WTC11 (cell line): ENCODE measurements around the gene GALNT17.

Experiments
- CTCF ChIP-seq: fragments of 200-600 bp; IDR thresholded peaks from 2 replicates; pipeline ENCODE4 v1.8.0; 2022; ENCODE audit warnings: antibody characterized with exemption
- ETV6 ChIP-seq: sonication (generic); formaldehyde crosslinking; IDR thresholded peaks from 2 replicates; pipeline ENCODE4 v1.8.1; 2022; ENCODE audit warnings: mild to moderate bottlenecking, missing genetic modification reagents
- FOXJ3 ChIP-seq: sonication (generic); formaldehyde crosslinking; IDR thresholded peaks from 2 replicates; pipeline ENCODE4 v1.9.0; 2021; ENCODE audit warnings: missing genetic modification reagents, mild to moderate bottlenecking, borderline replicate concordance
- JUN ChIP-seq: sonication (generic); formaldehyde crosslinking; IDR thresholded peaks from 2 replicates; pipeline ENCODE4 v1.8.0; 2023; ENCODE audit warnings: mild to moderate bottlenecking, missing genetic modification reagents
- ZNF263 ChIP-seq: sonication (generic); formaldehyde crosslinking; IDR thresholded peaks from 2 replicates; pipeline ENCODE4 v1.8.1; 2022; ENCODE audit warnings: low read depth, mild to moderate bottlenecking, moderate library complexity, missing genetic modification reagents
- TF ChIP-seq, protein P1 (sequence below): sonication (generic); formaldehyde crosslinking; IDR thresholded peaks from 2 replicates; pipeline ENCODE4 v1.8.1; 2023; ENCODE audit warnings: mild to moderate bottlenecking, moderate library complexity, missing genetic modification reagents

DNA sequence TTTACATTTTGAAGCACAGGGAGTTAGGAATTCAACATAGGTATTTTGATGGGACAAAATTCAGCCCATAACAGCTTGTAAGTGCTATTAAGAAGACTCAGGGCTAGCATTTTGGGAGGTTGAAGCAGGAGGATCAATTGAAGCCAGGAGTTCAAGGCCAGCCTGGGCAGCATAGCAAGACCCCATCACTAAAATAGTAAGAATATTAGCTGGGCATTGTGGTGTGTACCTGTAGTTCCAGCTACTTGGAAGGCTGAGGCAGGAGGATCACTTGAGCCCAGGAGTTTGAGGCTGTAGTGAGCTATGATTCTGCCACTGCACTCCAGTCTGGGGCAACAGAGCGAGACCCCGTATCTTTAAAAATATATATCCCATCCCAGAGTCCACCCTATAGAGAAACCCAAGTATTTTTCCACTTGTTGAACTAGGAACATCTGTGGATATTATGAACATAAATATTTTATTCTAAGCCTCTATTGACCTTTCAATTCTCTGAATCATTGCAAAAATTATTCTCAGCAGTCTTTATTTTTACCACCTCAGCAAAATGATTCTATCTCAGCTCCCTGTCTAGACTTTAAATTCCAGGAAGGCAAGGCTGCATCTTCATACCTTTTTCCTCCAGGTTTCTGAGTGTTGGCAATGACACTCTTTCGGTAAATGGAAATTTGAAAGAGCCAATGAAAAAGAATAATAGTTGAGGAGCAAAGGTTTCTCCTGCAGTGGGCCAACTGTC, 181.0 kb downstream of the GALNT17 start:
- TF ChIP-seq FOXJ3 (CRISPR knock-in tag) (no peak), ETV6 (CRISPR knock-in tag) (no peak), CTCF (no peak), ZNF263 (CRISPR knock-in tag) (no peak), JUN (CRISPR knock-in tag) (no peak)
- TF ChIP-seq, protein P1, sequence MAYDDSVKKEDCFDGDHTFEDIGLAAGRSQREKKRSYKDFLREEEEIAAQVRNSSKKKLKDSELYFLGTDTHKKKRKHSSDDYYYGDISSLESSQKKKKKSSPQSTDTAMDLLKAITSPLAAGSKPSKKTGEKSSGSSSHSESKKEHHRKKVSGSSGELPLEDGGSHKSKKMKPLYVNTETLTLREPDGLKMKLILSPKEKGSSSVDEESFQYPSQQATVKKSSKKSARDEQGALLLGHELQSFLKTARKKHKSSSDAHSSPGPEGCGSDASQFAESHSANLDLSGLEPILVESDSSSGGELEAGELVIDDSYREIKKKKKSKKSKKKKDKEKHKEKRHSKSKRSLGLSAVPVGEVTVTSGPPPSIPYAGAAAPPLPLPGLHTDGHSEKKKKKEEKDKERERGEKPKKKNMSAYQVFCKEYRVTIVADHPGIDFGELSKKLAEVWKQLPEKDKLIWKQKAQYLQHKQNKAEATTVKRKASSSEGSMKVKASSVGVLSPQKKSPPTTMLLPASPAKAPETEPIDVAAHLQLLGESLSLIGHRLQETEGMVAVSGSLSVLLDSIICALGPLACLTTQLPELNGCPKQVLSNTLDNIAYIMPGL (CRISPR knock-in tag): no peak
